GM12891 (cell line): ENCODE measurements around the gene PCDH1.

Source experiments
- POLR2A ChIP-seq: IDR thresholded peaks from 2 replicates; pipeline ENCODE4 v1.6.1; 2011; ENCODE audit warnings: low read depth, low read length, control low read depth
- POLR2AphosphoS5 ChIP-seq: IDR thresholded peaks from 2 replicates; pipeline ENCODE4 v1.6.1; 2011; ENCODE audit warnings: low read depth, low read length, control low read depth
- SPI1 ChIP-seq: IDR thresholded peaks from 2 replicates; pipeline ENCODE4 v1.6.1; 2011; ENCODE audit warnings: low read depth, low read length, control low read depth
- TAF1 ChIP-seq: IDR thresholded peaks from 2 replicates; pipeline ENCODE4 v1.6.1; 2011; ENCODE audit warnings: low read depth, low read length, control low read depth

DNA sequence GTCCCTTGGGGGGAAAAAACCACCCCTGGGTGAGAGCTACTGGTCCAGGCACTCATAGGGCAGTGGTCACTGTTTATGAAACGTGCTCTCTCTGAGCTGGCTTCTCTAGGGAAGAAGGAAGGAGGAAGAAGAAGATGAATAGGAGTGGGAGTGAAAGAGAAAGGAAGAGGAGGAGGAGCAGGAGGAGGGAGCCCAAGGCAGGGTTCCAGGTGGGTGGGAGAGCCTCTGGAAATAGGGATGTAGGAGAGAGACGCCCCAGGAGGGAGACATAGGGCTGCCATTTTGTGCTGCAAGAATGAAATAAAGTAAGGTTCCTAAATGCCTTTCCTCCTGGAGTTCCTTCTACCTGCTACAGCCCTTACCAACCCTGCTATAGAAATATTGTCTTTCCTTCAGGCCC lies 65.7 kb downstream of the PCDH1 start:
- TF ChIP-seq POLR2A (no peak), POLR2AphosphoS5 (no peak), TAF1 (no peak), SPI1 (no peak)
